Measurements from ENCODE around the gene KRTAP5-6. TPM values are rescaled to one million over a fixed set of nuclear protein-coding genes. Genes with fewer than 3 reads are reported as not detected.

Gene KRTAP5-6
- total and polyA plus RNA-seq, 12 donors: not detected

DNA sequence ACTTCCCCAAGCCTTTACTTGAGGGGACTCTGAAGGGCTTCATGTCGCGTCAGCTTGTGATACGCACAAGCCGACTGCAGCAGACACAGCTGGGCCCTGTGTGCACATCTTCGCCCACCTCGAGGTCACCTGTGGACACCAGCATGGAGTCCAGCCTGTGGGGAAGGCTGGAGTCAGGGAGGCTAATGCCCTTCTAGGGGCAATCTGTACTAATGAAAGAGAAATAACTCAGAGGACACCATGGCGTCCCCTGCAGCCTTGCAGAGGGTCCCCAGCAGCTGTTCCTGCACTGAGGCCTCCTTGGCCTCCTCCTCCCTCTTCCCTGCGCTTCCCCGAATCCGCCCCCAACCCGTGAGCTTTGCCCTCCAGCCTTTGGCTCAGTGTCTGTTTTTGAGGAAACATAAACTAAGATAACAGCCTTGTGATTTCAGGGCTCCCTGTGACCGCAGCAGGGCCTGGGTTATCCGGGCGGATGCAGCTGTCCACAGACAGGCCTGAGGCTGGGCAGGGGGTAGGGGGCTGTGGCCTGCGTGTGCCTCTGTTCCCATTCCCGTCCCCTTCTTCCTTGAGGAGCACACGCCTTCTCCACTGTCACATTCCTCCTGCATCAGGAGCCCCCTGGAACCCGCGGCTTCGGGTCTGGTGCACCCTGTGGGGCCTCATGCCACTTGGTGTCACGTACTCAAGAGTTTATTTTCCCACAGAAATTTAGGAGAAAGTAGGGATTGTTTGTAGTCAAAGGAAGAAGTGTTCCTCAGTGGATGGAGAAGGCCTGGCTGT lies 42.4 kb upstream of the KRTAP5-6 start:
- DNase-seq (no peak), ATAC-seq (no peak)
- intact Hi-C loops (cut with DNase I): loop anchor here in 9 of 10 donors (5.0 to 10.0 kb wide), 5 partner anchors 38 to 503 kb away; partner anchors contain the start of gene SYT8 (in 4 of the 9)
- 63 to 69% methylated on average over 21 of the region's 21 CpGs for WGBS, 2 donors
- TF ChIP-seq, protein P1, sequence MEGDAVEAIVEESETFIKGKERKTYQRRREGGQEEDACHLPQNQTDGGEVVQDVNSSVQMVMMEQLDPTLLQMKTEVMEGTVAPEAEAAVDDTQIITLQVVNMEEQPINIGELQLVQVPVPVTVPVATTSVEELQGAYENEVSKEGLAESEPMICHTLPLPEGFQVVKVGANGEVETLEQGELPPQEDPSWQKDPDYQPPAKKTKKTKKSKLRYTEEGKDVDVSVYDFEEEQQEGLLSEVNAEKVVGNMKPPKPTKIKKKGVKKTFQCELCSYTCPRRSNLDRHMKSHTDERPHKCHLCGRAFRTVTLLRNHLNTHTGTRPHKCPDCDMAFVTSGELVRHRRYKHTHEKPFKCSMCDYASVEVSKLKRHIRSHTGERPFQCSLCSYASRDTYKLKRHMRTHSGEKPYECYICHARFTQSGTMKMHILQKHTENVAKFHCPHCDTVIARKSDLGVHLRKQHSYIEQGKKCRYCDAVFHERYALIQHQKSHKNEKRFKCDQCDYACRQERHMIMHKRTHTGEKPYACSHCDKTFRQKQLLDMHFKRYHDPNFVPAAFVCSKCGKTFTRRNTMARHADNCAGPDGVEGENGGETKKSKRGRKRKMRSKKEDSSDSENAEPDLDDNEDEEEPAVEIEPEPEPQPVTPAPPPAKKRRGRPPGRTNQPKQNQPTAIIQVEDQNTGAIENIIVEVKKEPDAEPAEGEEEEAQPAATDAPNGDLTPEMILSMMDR (IDR thresholded peaks at IDR 0.05): no peak
- H3K27me3 ChIP-seq: peaks cover 0 to 31% (median 11%) of the 10 kb centered on the region in 7 donors
- H3K9me3 ChIP-seq: no peaks in the 10 kb centered on the region
- no peak overlapping the region for H3K27ac ChIP-seq
- H3K36me3 ChIP-seq: no peaks in the 10 kb centered on the region
- H3K4me3 ChIP-seq: no peak overlapping the region
- peaks cover 0 to 6% (median 4%) of the 10 kb centered on the region in 9 donors for H3K4me1 ChIP-seq

DNA sequence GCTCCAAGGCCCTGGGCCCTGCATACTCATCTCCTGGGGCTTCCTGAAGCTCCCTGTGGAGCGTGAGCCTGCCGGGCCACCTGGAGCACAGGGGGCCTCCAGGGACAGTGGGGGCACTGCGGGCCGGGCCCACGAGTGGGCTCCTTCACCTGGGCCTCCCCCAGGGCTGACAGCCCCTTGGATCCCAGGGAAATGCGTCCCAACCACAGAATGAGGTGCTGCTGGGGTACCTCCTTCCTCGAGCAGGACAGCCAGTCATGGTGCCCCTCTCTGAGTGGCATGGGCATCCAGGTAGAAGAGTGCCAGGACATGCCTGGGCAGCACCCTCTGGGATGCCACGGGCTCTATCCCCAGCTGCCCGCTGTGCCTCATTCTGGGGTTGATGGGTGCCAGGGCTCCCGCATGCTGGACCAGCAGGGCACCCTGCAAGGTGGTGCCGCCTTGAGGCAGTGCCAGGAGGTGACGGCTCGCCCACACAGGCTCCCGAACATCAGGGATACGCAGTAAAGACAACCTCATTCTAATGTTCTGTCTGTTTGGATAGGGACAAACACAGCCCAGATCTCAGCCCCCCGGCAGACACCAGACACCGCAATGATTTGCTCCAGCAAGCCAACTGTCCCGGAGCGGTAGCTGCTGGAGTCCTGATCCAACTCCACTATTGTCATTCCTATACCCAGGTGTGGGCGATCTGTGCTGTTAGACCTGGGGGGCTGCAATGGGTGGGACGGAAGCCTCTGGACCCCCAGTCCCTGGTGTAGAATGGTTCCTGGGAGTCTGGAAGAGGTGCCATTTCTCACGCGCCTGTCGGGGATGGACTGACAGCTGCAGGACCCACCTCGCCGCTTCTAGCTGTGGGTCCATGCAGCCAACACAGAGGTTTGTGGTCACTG lies 41.6 kb upstream of the KRTAP5-6 start:
- DNase-seq: no peak
- intact Hi-C loops (cut with DNase I): loop anchor here in 2 of 10 donors (5.0 to 10.0 kb wide), 2 partner anchors 37 to 499 kb away; no protein-coding TSS in a partner anchor

DNA sequence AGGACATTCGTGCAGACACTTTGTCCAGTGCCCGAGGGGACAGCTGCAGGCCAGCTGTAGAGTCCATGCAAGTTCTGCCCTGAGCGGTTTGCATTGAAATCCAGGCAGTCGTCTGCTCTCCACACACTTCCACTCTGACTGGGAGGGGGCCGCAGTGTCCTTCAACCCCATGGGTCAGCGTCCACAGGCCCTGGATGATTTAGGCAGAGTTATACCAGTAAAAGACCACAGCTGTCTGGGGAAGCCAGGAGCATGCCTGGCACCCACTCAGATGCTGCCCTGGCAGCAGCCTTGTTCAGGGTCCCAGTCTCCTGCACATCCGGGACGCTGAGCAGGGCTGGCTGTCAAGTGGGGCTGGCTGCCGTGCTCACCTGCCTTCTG lies 40.9 kb upstream of the KRTAP5-6 start:
- Histone ChIP-seq H3K27me3 (peaks cover 0 to 31% (median 11%) of the 10 kb centered on the region in 7 donors), H3K36me3 (no peaks in the 10 kb centered on the region), H3K27ac (no peak overlapping the region), H3K4me1 (peaks cover 0 to 6% (median 4%) of the 10 kb centered on the region in 9 donors), H3K4me3 (no peak overlapping the region), H3K9me3 (no peaks in the 10 kb centered on the region)
- no peak for ATAC-seq
- no peak for DNase-seq
- TF ChIP-seq, protein P1 (IDR thresholded peaks at IDR 0.05): no peak
- 81 to 88% methylated on average over 9 of the region's 9 CpGs for WGBS, 2 donors
- intact Hi-C loops (cut with DNase I): loop anchor here in 2 of 10 donors (5.0 to 10.0 kb wide), 2 partner anchors 36 to 499 kb away; no protein-coding TSS in a partner anchor

More for the DNA sequence above, 41.6 kb upstream of the KRTAP5-6 start:
- peaks cover 0 to 31% (median 11%) of the 10 kb centered on the region in 7 donors for H3K27me3 ChIP-seq
- H3K36me3 ChIP-seq: no peaks in the 10 kb centered on the region
- no peaks in the 10 kb centered on the region for H3K9me3 ChIP-seq
- TF ChIP-seq, protein P1 (IDR thresholded peaks at IDR 0.05): no peak
- H3K27ac ChIP-seq: no peak overlapping the region
- peaks cover 0 to 6% (median 4%) of the 10 kb centered on the region in 9 donors for H3K4me1 ChIP-seq
- ATAC-seq: no peak
- H3K4me3 ChIP-seq: no peak overlapping the region
- 83 to 85% methylated on average over 26 of the region's 26 CpGs for WGBS, 2 donors

DNA sequence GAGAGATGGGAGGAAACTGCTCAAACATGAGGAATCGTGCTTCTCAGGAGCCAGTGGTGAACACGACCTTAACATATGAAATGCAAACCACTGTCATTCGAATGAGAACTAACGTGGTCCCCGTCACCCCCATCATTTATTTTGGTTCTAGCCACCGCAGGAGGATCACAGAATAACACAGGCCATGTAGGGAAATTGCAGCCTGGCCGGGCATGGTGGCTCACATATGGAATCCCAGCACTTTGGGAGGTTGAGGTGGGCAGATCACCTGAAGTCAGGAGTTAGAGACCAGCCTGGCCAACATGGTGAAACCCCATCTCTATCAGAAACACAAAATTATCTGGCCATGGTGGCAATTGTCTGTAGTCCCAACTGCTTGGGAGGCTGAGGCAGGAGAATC lies 40.3 kb upstream of the KRTAP5-6 start:
- H3K4me1 ChIP-seq: peaks cover 0 to 6% (median 4%) of the 10 kb centered on the region in 9 donors
- H3K27ac ChIP-seq: no peak overlapping the region
- H3K9me3 ChIP-seq: no peaks in the 10 kb centered on the region
- intact Hi-C loops (cut with DNase I): loop anchor here in 2 of 10 donors (5.0 to 10.0 kb wide), 2 partner anchors 36 to 498 kb away; no protein-coding TSS in a partner anchor
- peaks cover 0 to 31% (median 11%) of the 10 kb centered on the region in 7 donors for H3K27me3 ChIP-seq
- ATAC-seq (no peak), DNase-seq (no peak)
- H3K36me3 ChIP-seq: no peaks in the 10 kb centered on the region
- H3K4me3 ChIP-seq: no peak overlapping the region
- 84% methylated on average over 7 of the region's 7 CpGs for WGBS, 2 donors
- TF ChIP-seq, protein P1 (IDR thresholded peaks at IDR 0.05): no peak
